ENCODE results near the gene NEUROD6.

Gene NEUROD6

DNA sequence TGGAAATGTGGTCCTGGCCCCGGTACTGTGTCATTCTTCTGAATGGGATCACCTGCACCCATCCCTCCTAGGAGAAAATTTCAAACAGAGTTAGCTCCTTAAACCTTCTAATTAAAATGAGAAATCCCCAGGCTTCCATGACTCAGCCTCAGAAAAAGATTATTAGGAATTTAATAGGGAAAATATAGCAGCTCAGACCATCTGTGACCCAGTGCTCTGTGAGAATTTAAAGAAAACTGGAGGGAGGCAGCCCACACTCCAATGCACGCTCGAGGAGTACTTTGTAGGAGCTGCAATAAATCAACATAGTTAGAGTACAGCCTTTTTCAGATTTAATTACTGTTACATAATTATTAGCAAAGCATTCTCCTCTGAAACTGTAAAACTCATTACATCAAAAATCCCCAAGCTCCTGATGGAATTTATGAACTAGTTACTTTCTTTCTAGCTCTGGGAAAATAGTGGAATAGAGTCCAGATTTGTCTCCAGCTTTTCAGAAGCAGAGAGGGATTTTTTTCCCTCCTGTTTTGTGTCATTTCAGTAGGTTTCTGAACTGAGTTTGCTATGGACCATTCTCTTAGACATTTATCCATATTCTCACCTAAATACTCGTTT lies 30.1 kb downstream of the NEUROD6 start:
- TF ChIP-seq EZH2phosphoT487 (conservative IDR thresholded peaks at IDR 0.05; ENCODE audit: low read length) = no peak
- no peak for TF ChIP-seq CTCF (IDR thresholded peaks at IDR 0.05; ENCODE audit: insufficient read depth, low read length, poor library complexity, severe bottlenecking)
- Histone ChIP-seq H3K79me2 (ENCODE audit: insufficient read depth, low read length) (no peaks in the 10 kb centered on the region), H3K36me3 (ENCODE audit: low read length) (no peaks in the 10 kb centered on the region), H3F3A (ENCODE audit: insufficient read depth) (no peaks in the 10 kb centered on the region), H4K20me1 (ENCODE audit: low read depth, low read length) (no peaks in the 10 kb centered on the region), H2AFZ (ENCODE audit: low read depth, low read length, severe bottlenecking) (no peak overlapping the region), H3K27me3 (ENCODE audit: low read length) (no peaks in the 10 kb centered on the region), H3K4me3 (ENCODE audit: insufficient read depth, low read length, poor library complexity, severe bottlenecking) (no peak overlapping the region), H3K27ac (ENCODE audit: low read depth, low read length) (no peak overlapping the region), H3K4me2 (ENCODE audit: low read depth, low read length, poor library complexity, severe bottlenecking) (no peak overlapping the region), H3K9me2 (replicated peaks; ENCODE audit: insufficient read depth, low read length) (no peaks in the 10 kb centered on the region), H3K9me3 (ENCODE audit: insufficient read depth, low read length) (no peaks in the 10 kb centered on the region), H3K9ac (ENCODE audit: low read length) (no peak overlapping the region)

DNA sequence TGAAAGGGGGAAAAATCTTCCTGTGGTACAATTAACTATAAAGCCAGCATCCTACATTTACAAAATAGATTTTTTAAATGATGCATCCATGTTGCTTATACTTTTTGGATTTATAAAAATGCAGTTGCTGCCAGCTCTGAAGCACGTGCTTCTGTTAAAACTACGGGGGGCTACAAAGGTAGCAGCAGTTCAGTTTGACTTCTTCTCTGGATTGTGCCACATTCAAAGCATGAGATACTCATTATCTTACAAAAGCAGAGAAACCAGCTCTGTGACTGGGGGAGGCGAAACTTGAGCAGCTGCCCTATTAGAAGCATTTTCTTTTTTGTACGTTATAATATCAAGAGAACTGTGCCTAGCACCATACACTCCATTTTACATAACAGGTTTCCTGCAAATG lies 31.1 kb downstream of the NEUROD6 start:
- no peak for TF ChIP-seq CTCF (IDR thresholded peaks at IDR 0.05; ENCODE audit: insufficient read depth, low read length, poor library complexity, severe bottlenecking)
- TF ChIP-seq EZH2phosphoT487 (conservative IDR thresholded peaks at IDR 0.05; ENCODE audit: low read length) = no peak
- no peaks in the 10 kb centered on the region for H3F3A ChIP-seq (ENCODE audit: insufficient read depth)
- H3K9me3 ChIP-seq (ENCODE audit: insufficient read depth, low read length) = no peaks in the 10 kb centered on the region
- H3K79me2 ChIP-seq (ENCODE audit: insufficient read depth, low read length) = no peaks in the 10 kb centered on the region
- no peak overlapping the region for H3K4me3 ChIP-seq (ENCODE audit: insufficient read depth, low read length, poor library complexity, severe bottlenecking)
- H2AFZ ChIP-seq (ENCODE audit: low read depth, low read length, severe bottlenecking) = no peak overlapping the region
- no peaks in the 10 kb centered on the region for H3K27me3 ChIP-seq (ENCODE audit: low read length)
- no peaks in the 10 kb centered on the region for H4K20me1 ChIP-seq (ENCODE audit: low read depth, low read length)
- no peak overlapping the region for H3K4me2 ChIP-seq (ENCODE audit: low read depth, low read length, poor library complexity, severe bottlenecking)
- H3K27ac ChIP-seq (ENCODE audit: low read depth, low read length) = no peak overlapping the region
- no peaks in the 10 kb centered on the region for H3K36me3 ChIP-seq (ENCODE audit: low read length)
- H3K9ac ChIP-seq (ENCODE audit: low read length) = no peak overlapping the region
- H3K9me2 ChIP-seq (replicated peaks; ENCODE audit: insufficient read depth, low read length) = no peaks in the 10 kb centered on the region

- H3K27me3 ChIP-seq (ENCODE audit: low read length) = no peaks in the 10 kb centered on the region
- H2AFZ ChIP-seq (ENCODE audit: low read depth, low read length, severe bottlenecking) = no peak overlapping the region
- H3K4me3 ChIP-seq (ENCODE audit: insufficient read depth, low read length, poor library complexity, severe bottlenecking) = no peak overlapping the region
- no peaks in the 10 kb centered on the region for H3K36me3 ChIP-seq (ENCODE audit: low read length)
- H4K20me1 ChIP-seq (ENCODE audit: low read depth, low read length) = no peaks in the 10 kb centered on the region
- no peak overlapping the region for H3K27ac ChIP-seq (ENCODE audit: low read depth, low read length)
- no peaks in the 10 kb centered on the region for H3K79me2 ChIP-seq (ENCODE audit: insufficient read depth, low read length)
- H3F3A ChIP-seq (ENCODE audit: insufficient read depth) = no peaks in the 10 kb centered on the region
- H3K4me2 ChIP-seq (ENCODE audit: low read depth, low read length, poor library complexity, severe bottlenecking) = no peak overlapping the region
- TF ChIP-seq CTCF (IDR thresholded peaks at IDR 0.05; ENCODE audit: insufficient read depth, low read length, poor library complexity, severe bottlenecking) = no peak
- no peak for TF ChIP-seq EZH2phosphoT487 (conservative IDR thresholded peaks at IDR 0.05; ENCODE audit: low read length)
- no peaks in the 10 kb centered on the region for H3K9me2 ChIP-seq (replicated peaks; ENCODE audit: insufficient read depth, low read length)
- no peaks in the 10 kb centered on the region for H3K9me3 ChIP-seq (ENCODE audit: insufficient read depth, low read length)
- no peak overlapping the region for H3K9ac ChIP-seq (ENCODE audit: low read length)
These were observed 31.9 kb downstream of the NEUROD6 start for GRCh38 chr7:31308652-31309051.

Measured in SU-DHL-6 (cell line).